GM12878 (cell line): Measurements from ENCODE around the gene PGAP6. TPM values are rescaled to one million over a fixed set of nuclear protein-coding genes. Genes with fewer than 3 reads are reported as not detected.

ENCODE experiments used
- BACH1 ChIP-seq: fragments of 450-650 bp; IDR thresholded peaks from 2 replicates; pipeline ENCODE4 v1.6.1; 2017; ENCODE audit warnings: mild to moderate bottlenecking, borderline replicate concordance
- CHD1 ChIP-seq: IDR thresholded peaks from 2 replicates; pipeline ENCODE4 v1.6.1; 2012; ENCODE audit warnings: low read depth, low read length, improper control_type of control experiment
- DPF2 ChIP-seq: fragments of 450-650 bp; IDR thresholded peaks from 2 replicates; pipeline ENCODE4 v1.6.1; 2017; ENCODE audit warnings: mild to moderate bottlenecking
- EGR1 ChIP-seq, 2 experiments: IDR thresholded peaks; 1 replicate in 1 of 2; 2 replicates in 1 of 2; pipeline ENCODE4 v1.6.1; 2011 to 2012; ENCODE audit warnings: low read depth in 2 of 2, low read length in 2 of 2, borderline replicate concordance in 1 of 2, mild to moderate bottlenecking in 1 of 2, moderate library complexity in 1 of 2
- GATAD2B ChIP-seq: fragments of 450-650 bp; conservative IDR thresholded peaks from 2 replicates; pipeline ENCODE4 v1.6.1; 2017; ENCODE audit warnings: low read depth, mild to moderate bottlenecking, moderate library complexity
- LARP7 ChIP-seq: fragments of 450-650 bp; IDR thresholded peaks from 2 replicates; pipeline ENCODE4 v1.6.1; 2017; ENCODE audit warnings: mild to moderate bottlenecking
- NKRF ChIP-seq: fragments of 450-650 bp; conservative IDR thresholded peaks from 2 replicates; pipeline ENCODE4 v1.6.1; 2017; ENCODE audit warnings: mild to moderate bottlenecking, moderate library complexity
- RAD21 ChIP-seq: IDR thresholded peaks from 2 replicates; pipeline ENCODE4 v1.6.1; 2011; ENCODE audit warnings: mild to moderate bottlenecking, low read depth, low read length, moderate library complexity; ENCODE audit not compliant: insufficient read depth
- RAD51 ChIP-seq: fragments of 450-650 bp; IDR thresholded peaks from 2 replicates; pipeline ENCODE4 v1.6.1; 2016; ENCODE audit warnings: moderate library complexity, mild to moderate bottlenecking, inconsistent platforms
- RB1 ChIP-seq: fragments of 450-650 bp; formaldehyde crosslinking; IDR thresholded peaks from 2 replicates; pipeline ENCODE4 v1.6.1; 2017; ENCODE audit warnings: mild to moderate bottlenecking, borderline replicate concordance
- SPI1 ChIP-seq: IDR thresholded peaks from 2 replicates; pipeline ENCODE4 v1.6.1; 2011; ENCODE audit warnings: low read depth, mild to moderate bottlenecking, low read length, moderate library complexity, borderline replicate concordance; ENCODE audit not compliant: insufficient read depth
- ZNF384 ChIP-seq: IDR thresholded peaks from 2 replicates; pipeline ENCODE4 v1.6.1; 2012; ENCODE audit warnings: low read depth, mild to moderate bottlenecking, low read length, improper control_type of control experiment, borderline replicate concordance
- polyA plus RNA-seq, 11 experiments: library from polyadenylated mRNA; depleted of rRNA in 4 of 11; unstranded in 6 of 11; stranded (reverse) in 5 of 11; fragments of >200 nt; fragmentation: Nextera tagmentation in 4 of 11; fragmentation: Illumina TruSeq in 1 of 11; extraction: Ambion mirVana in 4 of 11; extraction: Trizol in 1 of 11; gene quantifications; 1 replicate in 1 of 11; 2 replicates in 10 of 11; pipeline versions ENCODE4 v1.2.1 to v1.2.3, GENCODE V29; 2011 to 2016; ENCODE audit warnings: inconsistent platforms in 2 of 11, missing spikeins in 2 of 11, low read depth in 1 of 11
- total RNA-seq, 4 experiments: library from RNA; depleted of rRNA in 3 of 4; stranded (reverse); fragments of >200 nt in 3 of 4; fragmentation: Illumina TruSeq in 1 of 4; extraction: Trizol in 1 of 4; gene quantifications; 2 replicates each; pipeline versions ENCODE4 v1.2.1 to v1.2.3, GENCODE V29; 2013 to 2021
- TF ChIP-seq, protein P1 (sequence below): fragments of 450-650 bp; IDR thresholded peaks from 2 replicates; pipeline ENCODE4 v1.6.1; 2016; ENCODE audit warnings: mild to moderate bottlenecking, moderate library complexity, borderline replicate concordance
- TF ChIP-seq, protein P2 (sequence below): IDR thresholded peaks from 2 replicates; pipeline ENCODE4 v1.6.1; 2011; ENCODE audit warnings: borderline replicate concordance, low read depth, mild to moderate bottlenecking, moderate library complexity, mixed read lengths, low read length; ENCODE audit not compliant: insufficient read depth; ENCODE audit errors: extremely low read length

Gene PGAP6
- total and polyA plus RNA-seq, 10 of the 15 experiments (the other 5 are each of a cell fraction or from before 2014, with no cell fraction given) = 0.76 to 48.8 (median 18.4) TPM

DNA sequence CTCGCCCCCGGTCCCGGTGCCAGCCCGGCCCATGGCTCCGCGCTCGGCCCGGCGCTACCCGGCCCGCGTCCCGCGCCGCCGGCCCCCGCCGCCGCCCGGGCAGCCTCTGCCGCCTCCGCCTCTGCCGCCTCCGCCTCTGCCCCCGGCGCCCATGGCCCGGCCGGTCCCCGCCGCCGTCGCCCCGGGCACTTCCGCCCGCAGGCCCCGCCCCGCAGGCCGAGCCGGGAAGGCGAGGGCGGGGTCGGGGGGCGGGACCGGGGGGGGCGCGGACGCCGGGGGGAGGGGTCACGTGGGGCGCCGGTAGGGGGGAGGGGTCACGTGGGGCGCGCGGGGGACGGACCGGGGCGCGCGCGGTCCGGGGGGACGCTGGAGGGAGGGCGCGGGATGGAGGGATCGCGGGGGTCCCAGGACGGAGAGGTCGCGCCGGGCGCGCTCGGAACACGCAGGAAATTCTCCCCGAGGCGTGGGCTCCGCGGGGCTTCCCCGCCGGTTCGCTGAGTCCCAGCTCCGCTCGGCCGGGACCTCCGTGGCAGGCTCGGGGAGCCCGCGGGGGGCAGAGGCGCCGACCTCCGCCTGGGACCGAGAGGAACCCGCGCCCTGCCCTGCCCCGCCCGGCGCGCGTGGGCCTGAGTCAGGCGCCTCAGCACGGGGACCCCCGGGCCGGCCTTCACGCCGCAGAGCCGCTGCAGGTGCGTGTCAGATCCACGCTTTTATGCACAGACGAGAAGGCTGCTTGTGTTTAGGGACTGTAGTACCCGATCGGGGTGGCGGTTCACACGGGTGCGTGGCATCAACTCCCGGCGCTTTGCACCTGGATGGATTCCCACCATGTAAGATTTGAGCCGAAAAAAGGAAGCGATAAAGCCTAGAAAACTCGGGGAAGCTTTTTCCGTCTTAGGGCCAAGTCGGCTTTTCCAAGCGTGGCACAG is at the start of gene PGAP6 (continued):
- TF ChIP-seq RB1 (peak; percentile 23; the same call in 1 of the 2 replicates), CHD1 (0 out of 2 replicates have a peak, but pooled peaks have one; percentile 13), ZNF384 (no peak), EGR1 (IDR thresholded peaks at IDR 0.05; ENCODE audit: borderline replicate concordance in 1 of 2, low read depth in 2 of 2, low read length in 2 of 2) (peak in 1 of 2 experiments; percentile 58; a peak in 1 of 3 replicates), DPF2 (peak; percentile 69), GATAD2B (peak; percentile 96), NKRF (peak; percentile 69), BACH1 (peak; percentile 96), RAD51 (peak; percentile 20; the same call in 1 of the 2 replicates), SPI1 (peak; percentile 14; the same call in 1 of the 2 replicates), RAD21 (no peak), LARP7 (peak; percentile 95)
- TF ChIP-seq, protein P1, sequence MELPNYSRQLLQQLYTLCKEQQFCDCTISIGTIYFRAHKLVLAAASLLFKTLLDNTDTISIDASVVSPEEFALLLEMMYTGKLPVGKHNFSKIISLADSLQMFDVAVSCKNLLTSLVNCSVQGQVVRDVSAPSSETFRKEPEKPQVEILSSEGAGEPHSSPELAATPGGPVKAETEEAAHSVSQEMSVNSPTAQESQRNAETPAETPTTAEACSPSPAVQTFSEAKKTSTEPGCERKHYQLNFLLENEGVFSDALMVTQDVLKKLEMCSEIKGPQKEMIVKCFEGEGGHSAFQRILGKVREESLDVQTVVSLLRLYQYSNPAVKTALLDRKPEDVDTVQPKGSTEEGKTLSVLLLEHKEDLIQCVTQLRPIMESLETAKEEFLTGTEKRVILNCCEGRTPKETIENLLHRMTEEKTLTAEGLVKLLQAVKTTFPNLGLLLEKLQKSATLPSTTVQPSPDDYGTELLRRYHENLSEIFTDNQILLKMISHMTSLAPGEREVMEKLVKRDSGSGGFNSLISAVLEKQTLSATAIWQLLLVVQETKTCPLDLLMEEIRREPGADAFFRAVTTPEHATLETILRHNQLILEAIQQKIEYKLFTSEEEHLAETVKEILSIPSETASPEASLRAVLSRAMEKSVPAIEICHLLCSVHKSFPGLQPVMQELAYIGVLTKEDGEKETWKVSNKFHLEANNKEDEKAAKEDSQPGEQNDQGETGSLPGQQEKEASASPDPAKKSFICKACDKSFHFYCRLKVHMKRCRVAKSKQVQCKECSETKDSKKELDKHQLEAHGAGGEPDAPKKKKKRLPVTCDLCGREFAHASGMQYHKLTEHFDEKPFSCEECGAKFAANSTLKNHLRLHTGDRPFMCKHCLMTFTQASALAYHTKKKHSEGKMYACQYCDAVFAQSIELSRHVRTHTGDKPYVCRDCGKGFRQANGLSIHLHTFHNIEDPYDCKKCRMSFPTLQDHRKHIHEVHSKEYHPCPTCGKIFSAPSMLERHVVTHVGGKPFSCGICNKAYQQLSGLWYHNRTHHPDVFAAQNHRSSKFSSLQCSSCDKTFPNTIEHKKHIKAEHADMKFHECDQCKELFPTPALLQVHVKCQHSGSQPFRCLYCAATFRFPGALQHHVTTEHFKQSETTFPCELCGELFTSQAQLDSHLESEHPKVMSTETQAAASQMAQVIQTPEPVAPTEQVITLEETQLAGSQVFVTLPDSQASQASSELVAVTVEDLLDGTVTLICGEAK = no peak
- TF ChIP-seq, protein P2, sequence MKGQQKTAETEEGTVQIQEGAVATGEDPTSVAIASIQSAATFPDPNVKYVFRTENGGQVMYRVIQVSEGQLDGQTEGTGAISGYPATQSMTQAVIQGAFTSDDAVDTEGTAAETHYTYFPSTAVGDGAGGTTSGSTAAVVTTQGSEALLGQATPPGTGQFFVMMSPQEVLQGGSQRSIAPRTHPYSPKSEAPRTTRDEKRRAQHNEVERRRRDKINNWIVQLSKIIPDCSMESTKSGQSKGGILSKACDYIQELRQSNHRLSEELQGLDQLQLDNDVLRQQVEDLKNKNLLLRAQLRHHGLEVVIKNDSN = peak; percentile 65
